PFSK-1 (cell line): Measurements from ENCODE around the gene BICDL1.

ENCODE experiments used
- FOXP2 ChIP-seq: optimal IDR thresholded peaks from 2 replicates; pipeline ENCODE3; 2011; ENCODE audit warnings: borderline replicate concordance, control low read depth, inconsistent platforms; ENCODE audit not compliant: insufficient read depth; ENCODE audit errors: extremely low read length, extremely low read depth
- POLR2AphosphoS5 ChIP-seq: IDR thresholded peaks from 2 replicates; pipeline ENCODE4 v1.6.1; 2012; ENCODE audit warnings: low read depth, mild to moderate bottlenecking, control low read depth, low read length, moderate library complexity
- REST ChIP-seq, 2 experiments: IDR thresholded peaks; 2 replicates each; pipeline versions ENCODE4 v1.6.1 to v1.8.0; 2011 to 2012; ENCODE audit warnings: low read depth in 2 of 2, low read length in 2 of 2, control low read depth in 1 of 2, inconsistent platforms in 1 of 2, mild to moderate bottlenecking in 1 of 2, moderate library complexity in 1 of 2; ENCODE audit not compliant: insufficient read depth in 1 of 2

GRCh38 chr12:120025640-120026039 is 36.6 kb downstream of the BICDL1 start:
- TF ChIP-seq FOXP2 (no peak), POLR2AphosphoS5 (no peak), REST (IDR thresholded peaks at IDR 0.05; ENCODE audit: insufficient read depth in 1 of 2, low read depth in 2 of 2, low read length in 2 of 2) (no peak)
